ENCODE results near the gene ZBTB7A. TPM values are rescaled to one million over a fixed set of nuclear protein-coding genes. Genes with fewer than 3 reads are reported as not detected.

The ZBTB7A gene
- total RNA-seq, 2 donors from 2014 or later, result 30.9 to 31.3 TPM

- H3K27ac ChIP-seq, result peak overlapping the region in 2 of 4 donors; percentile 43 to 85
- no peak for DNase-seq
- no peak overlapping the region for H3K4me3 ChIP-seq
- 89 to 100% methylated on average over 4 to 15 of the region's 15 CpGs for WGBS, 2 donors
- peaks cover 48% of the 10 kb centered on the region for H3K4me1 ChIP-seq
- no peak for ATAC-seq
- H3K9me3 ChIP-seq, result no peaks in the 10 kb centered on the region
- no peaks in the 10 kb centered on the region for H3K36me3 ChIP-seq (replicated peaks in 1 of 2; ENCODE audit: insufficient read depth in 1 of 2, low read depth in 2 of 2)
- no peaks in the 10 kb centered on the region for H3K27me3 ChIP-seq
- TF ChIP-seq POLR2A (IDR thresholded peaks at IDR 0.05) (no peak), CTCF (IDR thresholded peaks at IDR 0.05) (no peak)
- intact Hi-C loops (cut with DNase I), result no loop called here
These were observed 49.6 kb downstream of the ZBTB7A start for GRCh38 chr19:4016903-4017638.

- DNase-seq (no peak), ATAC-seq (no peak)
- H3K36me3 ChIP-seq (replicated peaks in 1 of 2; ENCODE audit: insufficient read depth in 1 of 2, low read depth in 2 of 2), result no peaks in the 10 kb centered on the region
- H3K4me1 ChIP-seq, result peaks cover 52% of the 10 kb centered on the region
- no peaks in the 10 kb centered on the region for H3K27me3 ChIP-seq
- no peaks in the 10 kb centered on the region for H3K9me3 ChIP-seq
- intact Hi-C loops (cut with DNase I), result no loop called here
- TF ChIP-seq CTCF (IDR thresholded peaks at IDR 0.05) (no peak), POLR2A (IDR thresholded peaks at IDR 0.05) (no peak)
- H3K27ac ChIP-seq, result peak overlapping the region in 3 of 4 donors; percentile 43 to 85 (median 52)
- H3K4me3 ChIP-seq, result no peak overlapping the region
- 69 to 86% methylated on average over 11 of the region's 12 CpGs for WGBS, 2 donors
These were observed 50.2 kb downstream of the ZBTB7A start for GRCh38 chr19:4016486-4016885.

- ATAC-seq, result peak; percentile 63
- WGBS, 2 donors, result 29 to 30% methylated on average over 13 to 36 of the region's 37 CpGs
These were observed 50.8 kb downstream of the ZBTB7A start for GRCh38 chr19:4015705-4016402.

GRCh38 chr19:4014541-4015491 is 51.9 kb downstream of the ZBTB7A start:
- TF ChIP-seq CTCF (IDR thresholded peaks at IDR 0.05) (no peak), POLR2A (IDR thresholded peaks at IDR 0.05) (no peak)
- DNase-seq (peak in 3 of 4 donors; percentile 41 to 74 (median 52)), ATAC-seq (no peak)
- Histone ChIP-seq H3K36me3 (replicated peaks in 1 of 2; ENCODE audit: insufficient read depth in 1 of 2, low read depth in 2 of 2) (no peaks in the 10 kb centered on the region), H3K27me3 (no peaks in the 10 kb centered on the region), H3K4me3 (no peak overlapping the region), H3K9me3 (no peaks in the 10 kb centered on the region), H3K27ac (peak overlapping the region; percentile 0 to 85 (median 48)), H3K4me1 (peaks cover 68% of the 10 kb centered on the region)
- intact Hi-C loops (cut with DNase I), result no loop called here
- 46 to 54% methylated on average over 7 to 24 of the region's 25 CpGs for WGBS, 2 donors

More at GRCh38 chr19:4015705-4016402, 50.8 kb downstream of the ZBTB7A start:
- DNase-seq, result peak; percentile 57 to 79 (median 74)
- Histone ChIP-seq H3K4me3 (no peak overlapping the region), H3K9me3 (no peaks in the 10 kb centered on the region), H3K27me3 (no peaks in the 10 kb centered on the region), H3K4me1 (peaks cover 58% of the 10 kb centered on the region), H3K36me3 (replicated peaks in 1 of 2; ENCODE audit: insufficient read depth in 1 of 2, low read depth in 2 of 2) (no peaks in the 10 kb centered on the region), H3K27ac (peak overlapping the region; percentile 32 to 85 (median 48))
- TF ChIP-seq CTCF (IDR thresholded peaks at IDR 0.05), result no peak
- TF ChIP-seq POLR2A (IDR thresholded peaks at IDR 0.05), result no peak
- intact Hi-C loops (cut with DNase I), result no loop called here
